NCI-H2196 (cell line): ENCODE data around the gene ANKRD40.

Experiments
- DNase-seq: peaks from one replicate; lab custom pipeline; 2025; ENCODE audit not compliant: unreplicated experiment; lab: John Stamatoyannopoulos, UW

Gene ANKRD40

GRCh38 chr17:50651661-50652060, 56.1 kb downstream of the ANKRD40 start:
- DNase-seq, result no peak

- no peak for DNase-seq
These were observed 58.4 kb downstream of the ANKRD40 start for GRCh38 chr17:50649042-50649908.

- DNase-seq, result no peak
These were observed 60.5 kb downstream of the ANKRD40 start for GRCh38 chr17:50647187-50647586.

- DNase-seq, result no peak
These were observed 61.7 kb downstream of the ANKRD40 start for GRCh38 chr17:50645748-50646682.
